Sigmoid colon (tissue), 7 donors: ENCODE data around the gene CD4. TPM values are rescaled to one million over a fixed set of nuclear protein-coding genes. Genes with fewer than 3 reads are reported as not detected.

ENCODE experiments used
- DNase-seq: peaks from one replicate; pipeline ENCODE4 v3.0.0-alpha.2; 2019
- H3K27ac ChIP-seq, 4 donors: fragments of 200-600 bp; sonication (generic); one replicate each; pipeline ENCODE4 v1.5.1; 2016 to 2019; ENCODE audit warnings: mild to moderate bottlenecking in 1 of 4
- H3K27me3 ChIP-seq, 3 donors: fragments of 200-600 bp; sonication (generic); one replicate each; pipeline ENCODE4 v1.5.1; 2019; ENCODE audit warnings: mild to moderate bottlenecking in 1 of 3
- H3K36me3 ChIP-seq, 4 donors: fragments of 200-600 bp; sonication (generic); one replicate each; pipeline ENCODE4 v1.5.1; 2016 to 2019
- H3K4me1 ChIP-seq, 4 donors: fragments of 200-600 bp; sonication (generic); one replicate each; pipeline ENCODE4 v1.5.1; 2017 to 2019
- H3K4me3 ChIP-seq, 4 donors: fragments of 200-600 bp; sonication (generic); one replicate each; pipeline ENCODE4 v1.5.1; 2017 to 2019; ENCODE audit warnings: mild to moderate bottlenecking in 2 of 4, moderate library complexity in 1 of 4
- H3K9me3 ChIP-seq, 4 donors: fragments of 200-600 bp in 3 of 4; sonication (generic) in 3 of 4; one replicate each; pipeline versions ENCODE4 v1.5.1 to v1.6.1; 2013 to 2019
- EP300 ChIP-seq, 4 donors: sonication (generic); formaldehyde crosslinking; IDR thresholded peaks; one replicate each; pipeline ENCODE4 v1.6.1; 2017; ENCODE audit warnings: antibody characterized with exemption in 4 of 4
- POLR2A ChIP-seq, 2 donors: fragments of 450-650 bp; IDR thresholded peaks; one replicate each; pipeline ENCODE4 v1.6.1; 2016; ENCODE audit warnings: antibody characterized with exemption in 2 of 2, mild to moderate bottlenecking in 2 of 2, moderate library complexity in 2 of 2
- POLR2AphosphoS5 ChIP-seq, 4 donors: sonication (generic); formaldehyde crosslinking; IDR thresholded peaks; one replicate each; pipeline ENCODE4 v1.6.1; 2017; ENCODE audit warnings: antibody characterized with exemption in 4 of 4
- WGBS, 2 donors: extraction: QIAGEN DNeasy Blood & Tissue Kit; methylation state at CpG; one replicate each; pipeline ENCODE4 v1.1.7; 2013; 5-methylcytosine and 5-hydroxymethylcytosine counted together
- intact Hi-C: fragments of 100-400 bp; cut with DNase I; formaldehyde crosslinking; loops from one replicate; pipeline ENCODE4 v1.15.1; 2023
- polyA plus RNA-seq, 3 donors: library from polyadenylated mRNA; stranded (reverse); fragments of 200-250 nt; gene quantifications; one replicate each; pipeline ENCODE4 v1.2.3, GENCODE V29; 2013
- total RNA-seq, 4 donors: library from RNA; depleted of rRNA; stranded (reverse); fragments of >200 nt; gene quantifications; one replicate each; pipeline ENCODE4 v1.1.0, GENCODE V29; 2016
- TF ChIP-seq, protein P1 (sequence below), 4 experiments: fragments of 450-650 bp in 3 of 4; fragments of 200-600 bp in 1 of 4; IDR thresholded peaks; one replicate each; pipeline ENCODE4 v1.5.1; 2016 to 2019; ENCODE audit warnings: antibody characterized with exemption in 4 of 4, mild to moderate bottlenecking in 3 of 4, moderate library complexity in 2 of 4
- donor health status: healthy with polysubstance abuse.
- donor health status: Bipolar disorder and iron deficiency.
- donor health status: healthy.

The CD4 gene
- total and polyA plus RNA-seq, 7 donors = 2.5 to 29.7 (median 11.8) TPM

DNA sequence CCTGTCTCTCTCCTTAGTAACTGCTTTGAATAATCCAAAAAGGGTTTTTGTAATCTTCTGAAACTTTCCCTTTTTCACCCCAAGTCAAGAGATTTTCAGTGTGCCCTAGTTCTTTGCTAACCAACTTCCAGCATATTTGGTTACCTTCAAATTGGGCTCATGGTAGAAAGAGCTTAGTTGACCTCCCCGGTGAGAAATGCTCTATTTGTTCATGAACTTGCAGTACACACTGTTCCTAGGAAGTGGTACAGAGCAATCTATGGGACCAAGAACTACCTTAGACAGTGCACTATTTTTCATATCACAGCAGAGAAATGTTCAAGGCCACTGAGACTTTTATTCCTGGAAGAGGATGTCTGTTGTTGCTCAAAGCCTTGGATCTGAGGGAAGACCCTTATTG lies 64.3 kb downstream of the CD4 start:
- H3K4me3 ChIP-seq = peak overlapping the region in 2 of 4 donors; percentile 59 to 70
- TF ChIP-seq POLR2A (IDR thresholded peaks at IDR 0.05) = no peak
- TF ChIP-seq, protein P1, sequence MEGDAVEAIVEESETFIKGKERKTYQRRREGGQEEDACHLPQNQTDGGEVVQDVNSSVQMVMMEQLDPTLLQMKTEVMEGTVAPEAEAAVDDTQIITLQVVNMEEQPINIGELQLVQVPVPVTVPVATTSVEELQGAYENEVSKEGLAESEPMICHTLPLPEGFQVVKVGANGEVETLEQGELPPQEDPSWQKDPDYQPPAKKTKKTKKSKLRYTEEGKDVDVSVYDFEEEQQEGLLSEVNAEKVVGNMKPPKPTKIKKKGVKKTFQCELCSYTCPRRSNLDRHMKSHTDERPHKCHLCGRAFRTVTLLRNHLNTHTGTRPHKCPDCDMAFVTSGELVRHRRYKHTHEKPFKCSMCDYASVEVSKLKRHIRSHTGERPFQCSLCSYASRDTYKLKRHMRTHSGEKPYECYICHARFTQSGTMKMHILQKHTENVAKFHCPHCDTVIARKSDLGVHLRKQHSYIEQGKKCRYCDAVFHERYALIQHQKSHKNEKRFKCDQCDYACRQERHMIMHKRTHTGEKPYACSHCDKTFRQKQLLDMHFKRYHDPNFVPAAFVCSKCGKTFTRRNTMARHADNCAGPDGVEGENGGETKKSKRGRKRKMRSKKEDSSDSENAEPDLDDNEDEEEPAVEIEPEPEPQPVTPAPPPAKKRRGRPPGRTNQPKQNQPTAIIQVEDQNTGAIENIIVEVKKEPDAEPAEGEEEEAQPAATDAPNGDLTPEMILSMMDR (IDR thresholded peaks at IDR 0.05) = no peak
- no peak for TF ChIP-seq POLR2AphosphoS5 (IDR thresholded peaks at IDR 0.05)
- TF ChIP-seq EP300 (IDR thresholded peaks at IDR 0.05) = no peak
- H3K9me3 ChIP-seq = no peaks in the 10 kb centered on the region
- peak overlapping the region; percentile 91 to 99 (median 96) for H3K27ac ChIP-seq
- H3K27me3 ChIP-seq = no peaks in the 10 kb centered on the region
- no peak for DNase-seq
- H3K4me1 ChIP-seq = peaks cover 0 to 22% (median 15%) of the 10 kb centered on the region in 4 donors
- 35 to 72% methylated on average over 1 of the region's 1 CpG for WGBS, 2 donors
- intact Hi-C loops = no loop called here
- peaks cover 28 to 44% (median 31%) of the 10 kb centered on the region in 4 donors for H3K36me3 ChIP-seq

DNA sequence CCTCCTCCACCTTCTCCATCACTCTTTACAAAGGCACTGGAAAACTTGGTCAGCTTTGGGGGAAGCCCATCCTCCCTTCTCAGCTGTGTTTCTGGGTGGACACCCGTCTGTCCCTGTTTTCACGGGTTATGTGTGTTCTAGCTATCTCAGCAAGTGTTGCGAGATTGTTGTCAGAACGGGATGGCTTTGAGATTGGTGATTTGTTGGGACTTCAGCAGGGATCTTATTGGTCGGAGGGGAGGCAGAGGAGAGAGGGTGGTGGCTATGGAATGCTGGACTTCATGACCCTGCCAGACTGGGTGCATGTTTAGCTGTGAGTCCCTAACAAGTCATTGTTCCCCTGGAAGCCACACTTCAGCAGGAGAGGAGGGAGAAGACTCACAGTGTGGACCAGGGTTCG lies 64.7 kb downstream of the CD4 start:
- Histone ChIP-seq H3K9me3 (no peaks in the 10 kb centered on the region), H3K27me3 (no peaks in the 10 kb centered on the region), H3K27ac (peak overlapping the region; percentile 91 to 99 (median 96)), H3K4me3 (no peak overlapping the region), H3K4me1 (peaks cover 0 to 22% (median 15%) of the 10 kb centered on the region in 4 donors), H3K36me3 (peaks cover 31 to 44% (median 35%) of the 10 kb centered on the region in 4 donors)
- no peak for DNase-seq
- intact Hi-C loops = no loop called here
- WGBS, 2 donors = 82 to 90% methylated on average over 6 of the region's 6 CpGs
- no peak for TF ChIP-seq POLR2AphosphoS5 (IDR thresholded peaks at IDR 0.05)
- no peak for TF ChIP-seq EP300 (IDR thresholded peaks at IDR 0.05)
- TF ChIP-seq, protein P1 (IDR thresholded peaks at IDR 0.05) = no peak
- no peak for TF ChIP-seq POLR2A (IDR thresholded peaks at IDR 0.05)

DNA sequence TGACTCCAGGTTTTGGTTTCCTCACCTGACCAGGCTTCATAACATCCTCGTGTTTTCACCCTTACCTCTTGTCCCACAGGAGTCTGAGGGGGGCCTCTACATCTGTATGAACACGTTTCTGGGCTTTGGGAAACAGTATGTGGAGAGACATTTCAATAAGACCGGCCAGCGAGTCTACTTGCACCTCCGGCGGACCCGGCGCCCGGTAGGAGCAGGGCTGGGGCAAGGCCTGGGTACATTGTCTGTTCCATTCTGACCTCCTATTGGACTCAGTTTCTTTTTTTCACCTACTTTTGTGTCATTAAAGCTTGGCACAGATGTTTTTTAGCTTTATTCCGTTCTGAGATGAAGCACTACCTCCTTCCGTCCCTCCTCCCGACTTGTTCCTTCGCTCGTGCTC lies 66.0 kb downstream of the CD4 start:
- intact Hi-C loops = no loop called here
- Histone ChIP-seq H3K36me3 (peaks cover 31 to 52% (median 47%) of the 10 kb centered on the region in 4 donors), H3K4me3 (no peak overlapping the region), H3K27me3 (no peaks in the 10 kb centered on the region), H3K27ac (peak overlapping the region in 1 of 4 donors; percentile 6), H3K4me1 (peaks cover 0 to 22% (median 15%) of the 10 kb centered on the region in 4 donors), H3K9me3 (no peaks in the 10 kb centered on the region)
- WGBS, 2 donors = 92 to 94% methylated on average over 14 of the region's 14 CpGs
- DNase-seq = no peak
- TF ChIP-seq POLR2AphosphoS5 (IDR thresholded peaks at IDR 0.05) (no peak), EP300 (IDR thresholded peaks at IDR 0.05) (no peak), POLR2A (IDR thresholded peaks at IDR 0.05) (no peak)
- TF ChIP-seq, protein P1 (IDR thresholded peaks at IDR 0.05) = no peak

DNA sequence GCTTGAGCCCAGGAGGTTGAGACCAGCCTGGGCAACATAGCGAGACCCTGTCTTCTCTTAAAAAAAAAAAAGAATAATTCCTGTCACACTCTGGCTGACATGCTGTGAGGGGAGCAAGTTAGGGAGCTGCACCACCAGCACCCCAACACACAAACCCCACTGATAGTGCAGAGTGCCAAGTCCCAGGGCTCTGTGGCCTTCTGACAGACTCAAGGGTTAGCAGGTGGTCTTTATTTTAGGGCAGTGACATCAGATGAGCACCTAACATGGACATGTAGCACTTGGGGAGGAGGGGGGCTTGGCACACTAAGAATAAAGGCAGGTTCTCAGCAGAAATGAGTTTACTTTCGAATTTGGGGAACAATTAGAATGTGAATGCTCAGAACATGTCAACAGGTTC lies 69.5 kb downstream of the CD4 start:
- Histone ChIP-seq H3K27ac (no peak overlapping the region), H3K36me3 (peaks cover 49 to 87% (median 75%) of the 10 kb centered on the region in 4 donors), H3K27me3 (no peaks in the 10 kb centered on the region), H3K4me3 (no peak overlapping the region), H3K4me1 (peaks cover 0 to 5% (median 2%) of the 10 kb centered on the region in 4 donors), H3K9me3 (no peaks in the 10 kb centered on the region)
- no peak for DNase-seq
- WGBS, 2 donors = 96 to 99% methylated on average over 2 of the region's 2 CpGs
- TF ChIP-seq, protein P1 (IDR thresholded peaks at IDR 0.05) = no peak
- no peak for TF ChIP-seq POLR2A (IDR thresholded peaks at IDR 0.05)
- no peak for TF ChIP-seq POLR2AphosphoS5 (IDR thresholded peaks at IDR 0.05)
- no peak for TF ChIP-seq EP300 (IDR thresholded peaks at IDR 0.05)
- intact Hi-C loops = no loop called here

DNA sequence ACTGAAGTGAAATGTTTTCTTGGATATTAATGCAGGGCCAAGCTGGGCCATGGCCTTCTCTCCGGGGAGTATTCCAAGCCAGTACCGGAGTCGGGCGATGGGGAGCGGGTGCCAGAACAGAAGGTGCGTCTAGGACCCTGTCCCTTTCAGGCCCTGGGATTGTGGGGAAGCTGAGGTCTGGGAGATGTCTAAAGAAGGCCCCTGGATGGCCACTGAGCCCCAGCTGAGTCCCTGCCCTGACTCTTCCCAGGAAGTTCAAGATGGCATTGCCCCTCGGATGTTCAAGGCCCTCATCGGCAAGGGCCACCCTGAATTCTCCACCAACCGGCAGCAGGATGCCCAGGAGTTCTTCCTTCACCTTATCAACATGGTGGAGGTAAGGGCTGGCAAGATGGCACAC lies 70.8 kb downstream of the CD4 start:
- no peak overlapping the region for H3K4me3 ChIP-seq
- peaks cover 49 to 100% (median 81%) of the 10 kb centered on the region in 4 donors for H3K36me3 ChIP-seq
- H3K27me3 ChIP-seq = no peaks in the 10 kb centered on the region
- no peak overlapping the region for H3K27ac ChIP-seq
- no peak for TF ChIP-seq POLR2A (IDR thresholded peaks at IDR 0.05)
- TF ChIP-seq, protein P1 (IDR thresholded peaks at IDR 0.05) = no peak
- TF ChIP-seq POLR2AphosphoS5 (IDR thresholded peaks at IDR 0.05) = no peak
- TF ChIP-seq EP300 (IDR thresholded peaks at IDR 0.05) = no peak
- no peak for DNase-seq
- intact Hi-C loops = loop anchor here (10.0 kb wide), 1 partner anchor 255 kb away; no protein-coding TSS in a partner anchor
- no peaks in the 10 kb centered on the region for H3K4me1 ChIP-seq
- WGBS, 2 donors = 97 to 98% methylated on average over 9 of the region's 9 CpGs
- no peaks in the 10 kb centered on the region for H3K9me3 ChIP-seq
